Measurements from ENCODE around the gene CHD9.
A peak's percentile ranks its signal among the peaks of the same experiment; 100 is the strongest.
"Not testable (repeated sequence)": the region's sequence is repeated elsewhere in the genome, so short reads cannot be mapped to it uniquely, and the experiment has no call there.

CHD9 gene

GRCh38 chr16:53054670-53055485, at the start of gene CHD9:
Gene CHD9, plus strand, starts transcription at chr16:53054991. Its CDS starts 101,099 bp downstream, at chr16:53156090.
- DNase-seq, result peak in 54 of 56 donors; percentile 27 to 93 (median 76)

GRCh38 chr16:53007095-53007494, 47.7 kb upstream of the CHD9 start:
- DNase-seq, result no peak

- DNase-seq, result no peak
Observed at GRCh38 chr16:53014287-53014686, 40.5 kb upstream of the CHD9 start.

- DNase-seq, result no peak
Observed at GRCh38 chr16:53018834-53019416, 35.9 kb upstream of the CHD9 start.

- peak in 22 of 56 donors; percentile 1 to 50 (median 13) for DNase-seq
Observed at GRCh38 chr16:53022374-53022773, 32.4 kb upstream of the CHD9 start.

GRCh38 chr16:53024045-53024444, 30.7 kb upstream of the CHD9 start:
- no peak for DNase-seq

GRCh38 chr16:53029971-53030370, 24.8 kb upstream of the CHD9 start:
- no peak for DNase-seq

- no peak for DNase-seq
Observed at GRCh38 chr16:53031323-53031942, 23.4 kb upstream of the CHD9 start.

GRCh38 chr16:53034306-53034705, 20.5 kb upstream of the CHD9 start:
- no peak for DNase-seq

GRCh38 chr16:53035176-53035942, 19.4 kb upstream of the CHD9 start:
- DNase-seq, result no peak

- DNase-seq, result no peak
Observed at GRCh38 chr16:53036066-53036465, 18.7 kb upstream of the CHD9 start.

GRCh38 chr16:53036711-53037110, 18.1 kb upstream of the CHD9 start:
- not testable (repeated sequence) for DNase-seq

GRCh38 chr16:53040788-53041187, 14.0 kb upstream of the CHD9 start:
- DNase-seq, result no peak

- DNase-seq, result no peak
Observed at GRCh38 chr16:53041320-53042051, 13.3 kb upstream of the CHD9 start.

- no peak for DNase-seq
Observed at GRCh38 chr16:53042235-53042701, 12.5 kb upstream of the CHD9 start.

- DNase-seq, result no peak
Observed at GRCh38 chr16:53043428-53043831, 11.4 kb upstream of the CHD9 start.

GRCh38 chr16:53043986-53044601, 10.7 kb upstream of the CHD9 start:
- DNase-seq, result no peak

GRCh38 chr16:53045341-53046220, 9.2 kb upstream of the CHD9 start:
- DNase-seq, result no peak

GRCh38 chr16:53047515-53047914, 7.3 kb upstream of the CHD9 start:
- DNase-seq, result not testable (repeated sequence)
